ENCODE measurements around the gene WDR93.

- TF ChIP-seq, protein P1, sequence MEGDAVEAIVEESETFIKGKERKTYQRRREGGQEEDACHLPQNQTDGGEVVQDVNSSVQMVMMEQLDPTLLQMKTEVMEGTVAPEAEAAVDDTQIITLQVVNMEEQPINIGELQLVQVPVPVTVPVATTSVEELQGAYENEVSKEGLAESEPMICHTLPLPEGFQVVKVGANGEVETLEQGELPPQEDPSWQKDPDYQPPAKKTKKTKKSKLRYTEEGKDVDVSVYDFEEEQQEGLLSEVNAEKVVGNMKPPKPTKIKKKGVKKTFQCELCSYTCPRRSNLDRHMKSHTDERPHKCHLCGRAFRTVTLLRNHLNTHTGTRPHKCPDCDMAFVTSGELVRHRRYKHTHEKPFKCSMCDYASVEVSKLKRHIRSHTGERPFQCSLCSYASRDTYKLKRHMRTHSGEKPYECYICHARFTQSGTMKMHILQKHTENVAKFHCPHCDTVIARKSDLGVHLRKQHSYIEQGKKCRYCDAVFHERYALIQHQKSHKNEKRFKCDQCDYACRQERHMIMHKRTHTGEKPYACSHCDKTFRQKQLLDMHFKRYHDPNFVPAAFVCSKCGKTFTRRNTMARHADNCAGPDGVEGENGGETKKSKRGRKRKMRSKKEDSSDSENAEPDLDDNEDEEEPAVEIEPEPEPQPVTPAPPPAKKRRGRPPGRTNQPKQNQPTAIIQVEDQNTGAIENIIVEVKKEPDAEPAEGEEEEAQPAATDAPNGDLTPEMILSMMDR (conservative IDR thresholded peaks at IDR 0.05; ENCODE audit: low read length) = no peak
- no peak for TF ChIP-seq EZH2phosphoT487 (IDR thresholded peaks at IDR 0.05; ENCODE audit: borderline replicate concordance, low read depth, low read length)
These were observed 3.1 kb downstream of the WDR93 start for GRCh38 chr15:89693696-89694095.

Measured in OCI-LY7 (cell line).